ENCODE results near the gene GCNA.

GCNA gene

DNA sequence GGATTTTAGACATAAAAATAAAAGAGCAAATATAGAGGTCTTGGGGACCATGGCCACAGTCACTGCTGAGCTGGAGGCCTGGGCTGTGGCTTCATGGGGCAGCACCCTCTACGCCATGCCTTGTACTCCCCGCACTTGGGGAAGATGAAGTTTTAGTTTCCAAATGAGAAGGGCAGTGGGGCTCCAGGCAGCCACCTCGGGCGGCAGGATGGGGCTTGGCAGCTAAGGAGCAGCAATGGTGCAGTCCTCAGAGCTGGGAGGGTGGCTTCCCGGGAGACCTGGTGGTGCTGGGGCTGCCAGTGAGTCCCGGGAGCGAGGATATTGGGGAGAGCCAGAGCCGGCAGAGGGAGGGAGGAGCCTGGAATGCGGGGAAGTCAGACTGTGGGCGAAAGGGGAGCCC lies 37.7 kb downstream of the GCNA start:
- DNase-seq, result no peak

DNA sequence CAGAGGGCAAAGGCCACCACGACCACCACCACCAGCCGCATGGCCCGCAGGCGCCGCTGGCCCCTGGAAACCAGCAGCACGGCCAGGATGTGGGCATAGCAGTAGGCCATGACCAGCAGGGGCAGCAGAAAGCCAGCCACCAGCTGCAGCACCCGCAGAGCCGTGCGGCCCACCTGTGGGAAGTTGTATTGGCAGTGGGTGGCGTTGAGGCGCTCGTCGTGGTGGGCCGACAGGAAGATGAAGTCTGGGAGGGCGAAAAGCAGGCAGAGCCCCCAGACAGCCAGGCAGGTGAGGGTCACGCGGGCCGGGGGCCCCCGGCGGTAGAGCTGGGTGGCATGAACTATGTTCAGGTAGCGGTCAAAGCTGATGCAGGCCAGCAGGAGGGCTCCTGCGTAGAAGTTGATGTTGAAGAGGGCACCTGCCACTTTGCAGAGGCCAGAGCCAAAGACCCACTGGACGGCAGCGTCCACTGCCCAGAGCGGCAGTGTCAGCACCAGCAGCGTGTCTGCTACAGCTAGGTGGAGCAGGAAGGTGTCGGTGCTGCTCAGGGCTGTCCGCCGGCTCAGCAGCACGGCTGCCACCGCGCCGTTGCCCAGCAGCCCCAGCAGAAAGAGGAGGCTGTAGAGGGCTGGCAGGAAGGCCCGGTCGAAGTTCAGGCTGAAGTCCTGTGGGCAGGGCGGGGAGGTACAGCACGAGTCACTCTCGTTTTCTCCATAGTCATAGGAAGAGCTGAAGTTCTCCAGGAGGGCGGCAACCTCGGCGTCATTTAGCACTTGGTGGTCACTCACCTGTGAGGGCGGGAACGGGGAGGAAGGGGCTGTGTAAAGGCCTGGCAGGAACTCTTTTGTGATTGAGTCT lies 38.7 kb downstream of the GCNA start:
- DNase-seq, result no peak

DNA sequence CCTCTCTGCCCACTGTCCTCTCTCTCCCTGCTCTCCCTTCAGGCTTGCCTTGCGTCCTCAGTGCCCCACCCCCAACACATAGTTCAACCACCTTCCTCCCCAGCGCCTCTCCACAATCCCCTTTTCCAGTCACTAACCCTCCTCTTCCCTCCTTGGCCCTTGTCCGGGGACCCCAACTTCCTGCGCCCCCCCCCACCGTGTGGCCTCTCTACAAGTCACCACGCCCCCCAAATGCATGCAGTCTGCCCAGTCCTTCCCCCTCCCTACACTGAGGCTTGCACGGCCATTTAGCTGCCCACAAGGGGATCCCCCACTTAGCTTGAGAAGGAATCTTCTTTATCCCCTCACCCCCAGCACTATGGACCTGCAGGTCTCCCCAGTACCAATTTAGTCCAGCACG lies 39.5 kb downstream of the GCNA start:
- no peak for DNase-seq

DNA sequence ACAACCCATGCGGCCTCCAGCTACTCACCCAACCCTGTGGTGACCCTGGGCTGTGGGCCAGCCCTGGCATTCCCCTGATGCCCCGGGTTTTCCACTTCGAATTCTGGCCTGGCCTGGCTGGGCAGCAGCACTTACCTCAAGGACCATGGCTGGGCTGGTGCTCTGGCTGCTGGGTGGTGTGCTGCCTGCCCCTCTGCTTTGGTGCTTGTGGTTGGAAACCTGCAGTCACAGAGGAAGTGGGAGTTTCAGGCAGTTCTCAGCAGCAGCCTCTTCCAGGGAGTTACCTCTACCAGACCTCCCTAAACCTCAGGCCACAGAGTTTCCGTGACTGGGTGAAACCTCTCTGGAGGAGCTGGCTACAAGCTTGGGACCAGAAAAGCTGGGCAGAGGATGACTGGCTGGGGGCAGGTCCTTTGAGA lies 40.1 kb downstream of the GCNA start, which contains the start of gene CXCR3:
Gene CXCR3 (minus strand): TSS at position 209 of the 419 bp plus-strand sequence. CDS start 62 bp downstream, at position 147.
- no peak for DNase-seq

DNA sequence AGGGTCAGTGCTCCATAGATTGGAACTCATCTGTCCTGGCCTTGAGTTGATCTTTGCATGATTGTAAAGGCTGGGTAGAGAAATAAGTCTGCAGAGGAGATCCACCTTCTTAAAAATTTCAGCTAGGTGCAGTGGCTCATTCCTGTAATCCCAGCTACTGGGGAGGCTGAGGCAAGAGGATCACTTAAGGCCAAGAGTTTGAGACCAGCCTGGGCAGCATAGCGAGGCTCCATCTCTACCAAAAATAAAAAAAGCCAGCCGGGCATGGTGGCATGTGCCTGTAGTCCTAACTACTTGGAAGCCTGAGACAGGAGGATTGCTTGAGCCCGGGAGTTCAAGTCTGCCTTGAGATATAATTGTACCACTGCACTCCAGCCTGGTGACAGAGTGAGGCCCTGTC lies 40.5 kb downstream of the GCNA start:
- DNase-seq, result no peak

DNA sequence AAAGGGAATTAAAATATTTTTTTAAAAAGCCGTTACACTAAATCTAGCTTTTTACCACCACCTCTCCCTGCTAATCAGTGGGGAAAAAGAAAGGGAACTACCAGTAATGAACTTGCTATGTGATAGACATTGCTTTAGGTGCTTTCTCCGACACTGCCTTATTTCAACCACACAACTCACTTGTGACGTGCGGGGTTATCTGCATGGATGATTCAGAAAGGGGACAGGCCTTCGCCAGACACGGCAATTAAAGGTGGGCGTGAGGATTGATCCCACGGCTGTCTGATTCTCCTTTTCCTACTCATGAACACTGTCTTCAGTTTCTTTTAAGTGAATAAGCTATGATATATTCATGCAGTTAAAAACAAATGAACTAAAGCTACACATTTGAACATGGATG lies 41.0 kb downstream of the GCNA start:
- no peak for DNase-seq

DNA sequence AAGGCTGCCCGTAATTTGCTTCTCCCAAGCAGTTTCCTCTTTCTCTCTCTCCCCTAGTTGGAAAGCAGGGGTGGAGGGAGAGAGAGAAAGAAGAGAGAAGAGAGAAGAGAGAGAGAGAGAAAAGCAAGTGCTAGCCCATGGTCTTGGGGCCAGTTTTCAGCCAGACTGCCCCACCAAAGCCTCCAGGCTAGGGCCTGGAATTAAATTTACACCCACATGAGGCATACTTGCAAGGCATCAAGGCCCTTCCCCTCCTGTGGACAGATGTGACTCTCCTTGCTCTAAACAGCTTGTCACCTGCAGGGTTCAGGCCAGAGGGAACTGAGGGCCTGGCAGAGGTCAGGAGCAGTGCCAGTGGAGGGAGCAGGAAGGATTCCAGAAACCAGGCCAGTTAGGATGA lies 41.7 kb downstream of the GCNA start:
- no peak for DNase-seq

DNA sequence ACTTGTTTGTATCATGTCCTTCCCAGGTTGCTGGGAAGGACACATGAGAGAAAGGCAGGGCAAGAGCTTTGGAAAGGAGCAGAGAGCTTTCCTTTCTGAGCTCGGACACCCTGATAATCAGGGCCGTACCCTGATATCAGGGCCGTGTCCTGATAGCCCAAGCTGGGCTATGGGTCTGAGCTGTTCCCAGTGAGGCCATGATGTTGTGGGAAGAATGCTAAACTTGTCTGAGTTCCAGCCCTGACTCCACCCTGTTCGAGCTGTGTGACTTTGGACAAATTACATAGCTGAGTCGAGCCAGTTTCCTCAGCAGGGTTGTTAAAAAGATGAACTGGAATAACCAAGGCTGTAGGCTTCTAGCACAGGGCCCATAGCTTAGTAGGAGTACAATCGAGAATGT lies 43.4 kb downstream of the GCNA start:
- no peak for DNase-seq

DNA sequence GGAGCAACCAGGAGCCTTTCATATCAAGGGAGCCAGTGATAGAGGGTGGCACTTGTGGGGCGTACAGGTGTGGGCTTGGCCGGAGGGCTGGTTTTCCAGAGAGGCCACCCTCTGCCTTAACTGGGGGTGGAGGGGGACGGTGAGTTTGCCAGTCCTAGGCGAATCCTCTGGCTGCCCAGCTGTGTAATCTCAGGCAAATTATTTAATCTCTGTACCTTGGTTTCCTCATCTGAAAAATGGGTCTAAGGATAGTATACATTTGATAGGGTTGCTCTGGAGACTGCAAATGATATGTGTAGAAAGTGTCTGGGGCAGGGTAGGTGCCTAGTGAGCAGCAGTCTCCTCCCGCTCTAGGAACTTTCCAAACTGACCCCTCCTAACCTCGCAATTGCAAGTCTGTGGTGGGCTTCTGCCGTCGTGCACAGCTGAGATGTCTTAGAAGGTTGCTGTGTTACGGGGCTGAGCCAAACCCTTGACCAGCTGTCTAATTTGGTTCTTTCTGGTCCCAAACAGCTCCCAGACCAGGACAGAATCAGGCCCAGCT lies 43.9 kb downstream of the GCNA start:
- DNase-seq, result no peak

DNA sequence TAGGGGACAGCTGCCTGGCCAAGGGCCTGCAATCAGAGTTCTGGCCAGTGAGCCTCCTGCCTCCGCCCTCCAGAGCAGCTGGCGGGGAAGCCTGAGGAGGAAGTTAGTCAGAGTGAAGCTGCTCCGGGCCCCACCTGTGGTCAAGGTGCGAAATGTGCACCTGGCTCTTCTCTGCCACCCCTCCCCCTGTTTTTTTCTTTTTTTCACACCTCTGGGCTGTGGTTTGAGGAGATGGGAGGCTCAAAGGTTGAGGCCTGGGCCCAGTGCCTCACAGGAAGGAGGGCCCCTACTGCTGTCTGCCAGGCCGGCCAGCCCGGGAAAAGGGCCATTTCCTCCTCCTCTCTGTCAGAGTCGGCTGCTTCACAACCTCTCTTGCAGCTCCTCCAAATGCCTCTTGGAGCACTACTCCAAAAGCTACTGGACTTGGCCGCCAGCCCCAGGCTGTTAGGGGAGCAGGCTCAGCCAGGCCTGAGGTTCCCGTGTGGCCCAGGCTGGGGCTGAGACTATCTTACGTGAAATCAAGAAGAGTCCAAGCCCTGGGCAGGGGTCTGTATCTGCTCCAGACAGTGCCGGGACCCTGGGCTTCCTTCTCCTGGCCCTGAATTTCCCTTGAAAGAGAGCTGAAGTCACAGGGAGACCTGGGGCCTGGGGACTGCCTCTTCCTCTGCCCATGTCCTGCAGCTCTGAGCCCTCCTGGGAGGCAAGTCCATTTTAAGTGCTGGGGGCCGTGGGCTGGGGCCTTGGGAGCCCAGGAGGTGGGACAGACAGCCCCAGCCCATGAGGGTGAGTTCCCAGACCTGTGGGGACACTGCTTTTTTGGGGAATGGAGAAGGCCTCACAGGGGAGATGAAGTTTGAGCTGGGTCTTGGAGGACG lies 44.6 kb downstream of the GCNA start:
- DNase-seq, result peak; percentile 70

DNA sequence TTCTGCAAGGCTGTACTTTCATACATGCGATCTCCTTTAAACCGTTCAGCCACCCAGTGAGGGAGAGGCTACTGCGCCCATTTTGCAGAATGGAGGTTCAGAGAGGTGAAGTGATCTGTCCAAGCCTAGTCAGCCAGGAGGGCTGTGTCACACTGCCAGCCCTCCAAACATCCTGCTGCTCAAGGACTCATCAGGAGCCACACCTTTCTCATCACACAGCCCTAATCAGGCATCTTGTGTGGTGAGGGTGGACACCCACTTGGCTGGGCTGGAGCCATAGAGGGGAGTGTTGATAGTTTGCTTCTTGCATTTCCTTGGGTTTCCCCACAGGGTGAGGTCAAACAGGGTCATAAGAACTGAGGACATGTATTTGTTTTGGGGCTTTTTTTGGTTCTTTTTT lies 45.5 kb downstream of the GCNA start:
- DNase-seq, result no peak

DNA sequence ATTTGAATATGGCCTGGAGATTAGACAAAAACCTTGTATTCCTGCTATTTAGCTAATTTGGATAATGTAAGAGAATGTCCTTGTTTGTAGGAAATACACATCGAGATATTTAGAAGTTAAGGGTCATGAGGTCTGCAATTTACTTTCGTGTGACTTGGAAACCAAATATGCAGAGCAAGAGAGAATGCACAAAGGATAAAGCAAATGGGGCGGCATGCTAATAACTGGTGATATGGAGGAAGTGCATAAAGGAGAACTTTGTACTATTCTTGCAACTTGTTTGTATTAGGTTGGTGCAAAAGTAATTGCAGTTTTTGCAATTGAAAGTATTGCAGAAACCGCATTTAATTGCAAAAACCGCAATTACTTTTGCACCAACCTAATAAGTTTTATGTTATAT lies 47.2 kb downstream of the GCNA start:
- DNase-seq, result no peak

DNA sequence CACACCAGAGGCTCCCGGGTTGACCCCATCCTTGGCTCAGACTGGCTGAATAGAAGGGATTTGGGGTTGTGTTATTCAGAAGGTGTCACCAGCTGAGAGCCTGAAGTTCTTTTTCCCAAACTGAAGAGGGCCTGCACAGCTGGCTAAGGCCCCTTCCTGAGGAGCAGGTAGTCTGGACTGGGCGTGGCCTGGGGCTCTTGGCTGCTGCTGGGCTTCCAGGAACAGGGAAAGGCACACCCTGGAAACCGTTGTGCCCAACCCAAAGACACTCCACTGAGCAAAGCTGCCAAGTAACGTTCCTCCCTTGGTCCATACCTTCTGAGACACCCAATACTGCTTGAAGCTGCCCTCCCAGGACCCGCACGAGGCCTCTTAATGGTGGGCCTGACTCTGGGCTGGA lies 48.3 kb downstream of the GCNA start:
- no peak for DNase-seq

DNA sequence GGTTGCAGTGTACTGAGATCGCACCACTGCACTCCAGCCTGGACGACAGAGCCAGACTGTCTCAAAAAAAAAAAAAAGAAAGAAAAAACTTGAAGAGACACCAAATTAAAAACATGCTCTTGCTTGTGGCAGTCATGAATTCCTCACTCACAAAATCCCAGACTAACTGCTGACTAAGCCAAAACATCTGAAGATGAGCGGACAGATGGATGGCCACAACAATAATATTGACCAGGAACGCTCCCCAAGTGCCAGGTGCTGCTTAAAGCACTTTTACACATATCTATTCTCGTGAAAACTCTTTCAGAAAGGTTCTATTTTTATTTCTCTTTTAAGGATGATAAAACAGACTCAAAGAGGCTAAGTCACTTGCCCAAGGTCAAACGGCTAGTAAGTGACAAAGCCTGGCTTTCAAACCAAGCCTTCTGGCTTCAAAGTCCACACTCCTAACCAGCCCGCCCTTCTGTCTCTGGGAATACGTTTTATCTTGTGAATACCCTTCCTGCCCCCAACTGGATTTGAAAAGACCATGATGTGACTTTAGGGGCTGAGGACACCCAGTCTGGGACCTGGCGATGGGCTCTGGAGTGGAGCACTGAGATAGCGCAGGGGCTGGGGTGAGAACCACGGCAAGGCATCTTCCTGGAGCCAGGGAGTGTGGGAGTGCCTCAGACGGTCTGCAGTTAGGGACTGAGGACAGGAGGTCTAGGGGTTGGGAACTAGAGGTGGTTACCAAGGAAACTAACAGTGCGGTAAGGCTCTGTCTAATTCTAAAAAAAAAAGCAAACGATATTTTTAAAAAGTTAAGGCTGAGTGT lies 49.6 kb downstream of the GCNA start:
- DNase-seq, result peak; percentile 28

DNA sequence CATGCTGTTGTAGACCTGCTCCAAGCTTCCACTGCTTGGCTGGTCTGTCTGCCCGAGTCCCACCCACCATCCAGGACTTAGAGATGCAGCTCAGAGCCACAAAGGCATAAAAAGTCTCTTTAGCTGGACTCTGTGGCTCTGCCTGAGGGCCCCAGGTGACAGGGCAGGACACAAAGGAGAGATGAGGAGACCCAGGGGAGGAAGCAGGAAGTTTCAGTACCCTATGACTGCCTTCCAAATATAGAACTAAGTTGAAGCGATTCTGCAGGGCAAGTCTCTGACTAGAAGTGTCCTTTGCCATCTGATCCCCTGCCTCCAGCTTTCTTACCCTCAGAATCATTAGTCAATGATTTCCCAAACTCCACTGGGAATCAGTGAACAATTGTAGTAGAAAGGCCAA lies 51.2 kb downstream of the GCNA start:
- no peak for DNase-seq

DNA sequence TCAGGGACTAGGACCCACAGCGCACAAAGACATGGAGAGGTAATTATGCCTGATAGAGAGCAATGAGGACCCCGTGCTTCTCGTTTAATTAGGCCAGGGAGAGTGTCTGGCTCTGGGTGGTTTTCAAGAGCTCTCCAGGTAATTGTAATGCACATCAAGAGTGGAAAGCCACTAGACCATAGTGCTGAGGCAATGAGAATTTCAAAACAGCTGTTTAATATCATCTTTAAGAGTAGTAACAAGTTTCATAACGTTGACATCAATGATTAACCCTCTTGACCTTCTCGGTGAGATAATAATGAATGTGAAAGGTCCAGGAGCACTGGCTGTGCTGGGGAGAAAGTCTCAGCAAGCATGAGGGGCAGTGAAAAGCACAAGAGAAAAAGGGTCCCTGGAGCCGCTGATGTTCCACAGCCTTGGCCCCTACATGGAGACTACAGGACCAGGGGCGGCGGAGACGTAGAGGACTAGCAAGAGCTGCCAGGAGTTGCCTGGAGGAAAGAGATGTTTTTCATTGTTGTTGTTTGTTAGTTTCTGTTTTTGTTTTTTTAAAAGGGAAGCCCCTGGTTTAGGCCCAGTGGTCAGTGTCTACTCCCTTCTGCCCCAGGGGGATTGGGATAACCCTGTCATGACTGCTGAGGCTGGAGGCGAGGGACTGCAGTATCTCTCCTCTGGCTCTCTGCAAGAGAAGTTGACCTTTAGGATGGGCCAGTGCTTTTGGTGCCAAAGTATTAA lies 54.9 kb downstream of the GCNA start:
- no peak for DNase-seq

DNA sequence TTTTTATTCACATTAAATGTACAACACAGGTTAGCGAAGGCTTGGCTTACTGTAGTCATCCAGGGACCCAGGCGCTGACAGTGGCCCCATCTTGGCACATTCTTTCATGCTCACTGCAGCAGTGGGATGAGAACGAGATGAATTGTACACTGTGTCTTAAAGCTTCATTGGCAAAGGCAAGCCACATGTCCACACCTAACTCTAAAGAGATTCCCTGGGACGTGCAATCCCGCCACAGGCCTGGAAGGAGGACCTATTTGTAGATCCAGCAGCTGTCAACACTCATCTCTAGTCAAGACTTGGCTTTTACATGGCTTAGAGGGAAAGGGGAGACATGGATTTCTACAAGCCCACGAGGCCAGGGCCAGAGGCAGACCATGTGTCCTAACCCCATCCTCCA lies 56.1 kb downstream of the GCNA start:
- no peak for DNase-seq

DNA sequence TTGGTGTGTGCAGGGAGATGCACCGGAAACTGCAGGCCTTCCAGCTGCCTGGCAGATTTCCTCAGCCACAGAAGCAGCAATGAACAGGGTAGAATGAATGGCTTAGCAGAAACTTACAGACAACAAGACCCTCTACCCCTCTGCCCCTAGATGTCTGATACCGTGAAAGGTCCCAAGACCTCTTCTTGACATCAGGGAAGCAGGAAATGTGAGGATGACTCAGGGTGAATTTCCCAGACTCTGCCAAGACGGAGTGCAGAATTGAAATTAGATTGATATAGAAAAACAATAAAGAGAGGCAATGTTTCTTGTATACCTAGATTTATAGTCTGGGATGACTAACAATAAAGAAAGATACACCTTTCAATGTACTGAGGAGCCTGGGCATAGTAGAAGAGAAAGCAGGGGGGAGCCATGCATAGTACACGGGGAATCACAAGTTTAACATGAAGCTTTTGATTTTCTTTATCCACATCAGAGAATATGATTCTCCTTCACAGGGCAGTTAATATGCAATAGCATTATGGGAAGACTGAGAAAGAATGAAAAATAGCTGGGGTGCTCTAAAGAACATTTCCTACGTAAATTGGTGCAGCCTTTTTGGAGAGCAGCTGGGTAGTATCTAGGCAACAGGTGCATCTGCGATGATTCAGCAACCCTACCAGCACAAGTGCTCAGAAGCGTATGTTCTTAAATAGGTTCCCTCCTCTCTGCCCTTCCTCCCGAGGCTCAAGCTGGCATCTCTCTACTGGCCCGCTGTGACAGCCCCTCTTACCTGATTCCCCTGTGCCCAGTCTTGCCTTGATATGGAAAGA lies 58.4 kb downstream of the GCNA start:
- no peak for DNase-seq

DNA sequence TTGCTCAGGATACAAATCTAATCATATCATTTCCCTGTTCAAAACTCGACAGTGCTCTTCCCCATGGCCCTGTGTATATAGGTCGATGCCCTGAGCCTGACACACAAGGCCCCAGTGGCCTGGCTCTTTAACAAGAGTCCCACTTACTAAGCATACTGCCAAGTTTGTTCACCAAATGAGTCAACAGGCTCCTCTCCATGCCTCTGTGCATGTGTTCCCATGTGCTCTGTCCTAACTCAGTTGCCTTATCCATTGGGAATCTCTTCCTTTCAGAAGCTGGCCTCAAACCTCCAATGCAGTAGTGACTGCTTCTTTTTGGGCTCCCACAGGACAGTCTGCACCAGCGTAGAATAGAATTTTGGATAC lies 59.0 kb downstream of the GCNA start:
- DNase-seq, result no peak

DNA sequence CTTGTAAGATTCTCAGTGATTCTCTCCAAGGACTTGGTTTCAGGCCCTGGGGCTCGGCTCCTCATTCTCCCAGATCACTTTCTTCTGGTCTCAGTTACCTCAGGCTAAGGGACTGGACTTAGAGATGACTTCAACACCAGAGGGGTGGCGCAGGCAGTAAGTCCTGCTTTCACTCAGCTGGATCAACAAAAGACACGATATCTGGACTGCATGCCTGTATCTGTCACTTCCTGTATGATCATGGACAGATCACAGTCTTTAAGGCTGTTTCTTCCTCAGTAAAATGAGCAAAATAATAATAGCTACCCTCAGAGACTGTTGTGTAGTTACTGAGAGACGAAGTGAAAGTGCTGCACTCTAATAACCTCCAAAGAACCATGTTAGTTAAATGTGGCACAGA lies 59.6 kb downstream of the GCNA start:
- peak; percentile 12 for DNase-seq

DNA sequence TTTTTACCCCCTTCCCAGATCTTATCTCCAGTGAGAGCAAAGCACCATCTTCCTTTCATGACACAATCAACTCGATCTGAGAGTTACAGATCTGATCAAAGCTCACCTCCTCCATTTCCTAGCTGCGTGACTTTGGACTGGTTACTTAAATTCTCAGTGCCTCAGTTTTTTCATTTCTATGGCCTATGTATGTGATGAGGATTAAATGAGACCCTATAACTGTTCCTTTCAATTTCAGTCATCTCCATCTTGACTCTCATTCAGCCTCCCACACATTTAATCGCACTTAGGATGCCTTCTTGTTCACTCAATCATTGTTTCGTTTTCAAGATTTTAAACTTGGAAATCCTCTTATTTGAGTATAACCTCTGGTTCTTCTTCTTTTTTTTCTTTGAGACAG lies 60.2 kb downstream of the GCNA start:
- no peak for DNase-seq
